HG03460 (cell line): ENCODE results near the gene TENM3.

Source experiments
- ATAC-seq: cut with Tn5 transposase; IDR thresholded peaks from one replicate; pipeline ENCODE4 v1.9.1; 2021; ENCODE audit not compliant: unreplicated experiment

The TENM3 gene

DNA sequence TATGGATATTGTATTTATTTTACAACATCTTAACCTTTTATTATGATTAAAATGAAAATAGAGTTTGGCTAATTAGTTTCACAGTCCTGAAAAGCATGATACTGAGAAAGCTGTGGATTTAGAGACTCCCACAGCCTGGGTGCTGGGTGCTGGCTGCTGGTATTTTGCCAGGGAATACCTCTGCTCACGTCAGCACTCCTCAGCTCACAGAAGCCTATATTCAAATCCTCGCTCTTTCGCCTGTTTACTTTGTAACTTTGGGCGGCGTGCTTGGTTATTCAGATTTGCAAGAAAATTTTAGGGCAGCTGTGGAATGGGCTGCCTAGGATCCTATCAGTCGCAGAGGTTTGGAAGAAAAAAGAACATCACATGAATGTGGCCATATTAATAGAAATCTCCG is 412.1 kb downstream of the TENM3 start:
- no peak for ATAC-seq

DNA sequence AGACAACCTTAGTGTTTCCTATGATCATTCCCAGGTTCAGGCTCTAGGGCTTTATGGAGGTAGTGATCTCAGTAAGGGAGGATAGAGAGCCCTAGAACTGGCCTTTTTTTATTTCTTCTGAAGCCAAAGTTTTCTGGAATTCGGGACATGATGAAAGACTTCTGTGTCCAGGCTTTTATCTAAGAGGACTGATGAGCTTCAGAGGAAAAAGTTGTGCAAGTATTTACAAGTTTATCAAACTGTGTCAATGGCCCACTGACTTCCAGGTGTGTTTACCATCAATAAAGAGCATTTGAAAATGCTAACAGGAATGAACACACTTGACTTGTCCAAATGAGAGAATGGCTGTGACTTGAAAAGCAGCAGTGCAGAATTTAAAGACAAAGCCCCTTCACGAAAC is 419.3 kb downstream of the TENM3 start:
- no peak for ATAC-seq

- no peak for ATAC-seq
Observed at GRCh38 chr4:182671231-182671630, 428.0 kb downstream of the TENM3 start.

DNA sequence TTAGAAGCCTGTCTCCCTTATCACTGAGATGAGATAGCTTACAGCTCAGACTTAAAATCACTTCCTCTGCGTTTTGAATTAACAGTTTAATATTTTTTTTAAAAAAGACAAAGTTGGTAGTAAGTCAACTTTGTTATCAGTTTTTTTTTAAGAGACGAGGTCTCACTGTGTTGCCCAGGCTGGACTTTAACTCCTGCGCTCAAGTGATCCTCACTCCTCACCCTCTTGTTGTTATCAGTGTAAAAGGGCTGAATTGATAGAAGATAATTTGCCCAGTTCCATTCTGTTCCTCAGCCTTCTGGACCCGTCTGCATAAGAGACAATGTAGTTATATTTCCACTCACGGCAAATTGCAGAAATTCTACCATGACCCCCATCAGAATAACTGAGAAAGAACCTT is 428.5 kb downstream of the TENM3 start:
- no peak for ATAC-seq

DNA sequence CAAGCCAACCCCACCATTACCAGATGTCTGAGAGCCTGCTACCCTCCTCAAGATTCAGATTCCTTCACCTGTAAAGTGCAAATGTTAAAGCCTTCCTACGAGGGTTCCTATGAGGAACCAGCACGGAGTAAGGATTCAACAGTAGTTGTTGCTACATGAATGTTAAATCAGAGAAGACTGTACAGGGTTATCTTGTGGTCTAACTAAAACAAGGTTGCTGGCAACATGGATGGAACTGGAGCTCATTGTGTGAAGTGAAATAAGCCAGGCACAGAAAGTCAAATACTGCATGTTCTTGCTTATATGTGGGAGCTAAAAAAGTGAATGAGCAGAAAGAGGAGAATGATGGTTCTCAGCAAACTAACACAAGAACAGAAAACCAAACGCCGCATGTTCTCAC is 435.4 kb downstream of the TENM3 start:
- ATAC-seq = no peak

GRCh38 chr4:182679533-182679932 is 436.3 kb downstream of the TENM3 start:
- ATAC-seq = no peak

- no peak for ATAC-seq
Observed at GRCh38 chr4:182680234-182680653, 437.0 kb downstream of the TENM3 start.

DNA sequence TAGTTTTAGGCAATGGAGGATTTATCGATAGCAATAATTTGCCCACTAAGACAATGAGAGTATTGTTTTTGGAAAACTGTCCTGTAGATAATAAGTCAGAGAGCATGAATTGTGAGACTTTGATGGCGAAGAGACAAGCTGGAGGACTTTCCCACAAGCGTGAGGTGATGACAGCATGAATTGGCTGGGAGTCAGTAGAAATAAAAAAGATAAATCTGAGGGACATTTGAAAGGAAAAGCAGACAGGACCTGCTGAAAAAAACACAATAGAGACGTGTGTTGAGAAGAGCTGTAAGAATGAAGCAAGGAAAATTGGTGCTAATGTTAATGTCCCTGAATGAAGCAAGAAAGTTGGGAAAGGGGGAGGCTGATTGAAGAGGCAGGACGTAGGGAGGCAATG is 440.5 kb downstream of the TENM3 start:
- ATAC-seq = no peak

DNA sequence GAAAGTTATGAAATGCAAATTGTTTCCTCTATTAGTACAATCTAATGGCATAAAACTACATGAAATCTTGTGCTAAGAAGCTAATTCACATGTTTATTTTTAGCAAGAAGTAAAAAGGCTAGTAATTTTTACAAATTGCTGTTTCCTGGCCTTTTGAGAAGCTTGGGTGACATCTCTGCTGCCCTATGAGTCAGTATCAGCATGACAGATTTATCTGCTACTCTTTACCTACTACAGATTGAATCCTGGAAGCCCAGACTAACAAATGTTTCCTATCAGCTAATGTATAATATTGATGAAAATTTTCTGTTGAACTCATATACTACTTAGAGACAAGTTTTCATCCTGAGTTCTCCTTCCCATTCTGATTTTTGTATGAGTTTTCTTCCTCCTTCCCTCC is 441.6 kb downstream of the TENM3 start:
- no peak for ATAC-seq

DNA sequence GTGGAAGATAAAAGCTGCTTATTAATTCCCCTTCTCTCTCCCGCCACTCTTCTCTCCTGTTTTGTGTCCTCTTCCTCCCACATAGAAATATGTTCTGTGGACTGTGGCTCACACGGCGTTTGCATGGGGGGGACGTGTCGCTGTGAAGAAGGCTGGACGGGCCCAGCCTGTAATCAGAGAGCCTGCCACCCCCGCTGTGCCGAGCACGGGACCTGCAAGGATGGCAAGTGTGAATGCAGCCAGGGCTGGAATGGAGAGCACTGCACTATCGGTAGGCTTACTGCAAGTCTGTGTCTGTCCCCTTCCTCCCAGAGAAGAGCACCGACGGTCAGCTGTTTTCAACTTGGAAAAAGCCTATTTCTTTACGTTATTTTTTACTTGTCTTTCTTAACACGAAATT is 444.9 kb downstream of the TENM3 start:
- ATAC-seq = no peak

DNA sequence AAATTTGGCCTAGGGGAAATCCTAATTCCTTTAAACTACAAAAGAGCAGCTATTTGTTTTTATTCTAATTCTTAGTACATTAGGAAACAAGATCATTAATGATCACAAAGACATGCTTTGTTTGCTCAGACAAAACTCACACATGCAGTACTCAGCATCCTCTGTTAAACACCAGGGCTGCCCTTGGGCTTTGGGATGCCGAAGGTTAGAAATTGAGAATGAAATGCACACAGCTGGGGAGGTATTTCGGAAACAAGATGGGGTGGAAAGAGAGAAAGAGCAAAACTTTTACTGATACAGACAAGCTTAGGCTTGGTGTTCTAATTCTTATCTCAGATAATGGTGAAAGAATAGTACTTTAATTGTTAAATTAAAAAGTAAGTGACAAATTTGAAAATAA is 451.3 kb downstream of the TENM3 start:
- ATAC-seq = no peak

GRCh38 chr4:182695009-182695408 is 451.8 kb downstream of the TENM3 start:
- ATAC-seq = no peak

DNA sequence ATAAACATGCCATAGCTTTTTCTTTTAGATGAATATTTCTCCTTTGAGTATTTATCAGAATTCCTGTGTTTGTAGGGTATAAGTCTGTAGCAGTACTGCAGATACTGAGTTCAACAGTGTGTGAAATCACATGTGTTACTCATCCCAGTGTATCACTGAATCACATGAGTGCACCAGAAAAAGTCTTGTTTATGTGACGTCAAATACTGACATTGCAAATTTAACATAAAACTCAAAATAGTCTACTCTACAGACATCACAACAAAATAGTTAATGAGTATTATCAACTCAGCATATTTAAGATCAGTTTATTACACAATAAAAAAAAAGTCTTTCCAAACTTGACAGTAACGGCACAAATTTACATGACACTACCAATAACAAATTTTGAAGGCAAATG is 452.6 kb downstream of the TENM3 start:
- ATAC-seq = no peak

DNA sequence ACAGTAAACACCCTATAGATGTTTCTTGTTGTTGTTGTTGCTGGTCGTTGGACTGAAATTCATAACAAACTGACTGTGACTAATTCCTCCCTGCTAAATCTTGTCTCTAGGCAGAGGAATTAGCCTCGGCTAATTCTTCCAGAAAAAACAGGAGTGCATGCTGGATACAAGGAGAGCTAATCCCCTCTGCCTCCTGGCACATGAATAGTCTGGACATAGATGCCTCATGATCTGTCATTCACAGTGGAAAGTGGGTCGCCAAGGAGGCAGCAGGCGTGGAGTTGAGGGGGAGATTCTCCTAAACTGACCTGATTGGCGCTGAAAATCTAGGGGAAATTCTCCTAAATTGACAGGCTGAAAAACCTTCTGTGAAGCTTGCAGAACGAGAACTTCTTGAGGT is 453.9 kb downstream of the TENM3 start:
- no peak for ATAC-seq

DNA sequence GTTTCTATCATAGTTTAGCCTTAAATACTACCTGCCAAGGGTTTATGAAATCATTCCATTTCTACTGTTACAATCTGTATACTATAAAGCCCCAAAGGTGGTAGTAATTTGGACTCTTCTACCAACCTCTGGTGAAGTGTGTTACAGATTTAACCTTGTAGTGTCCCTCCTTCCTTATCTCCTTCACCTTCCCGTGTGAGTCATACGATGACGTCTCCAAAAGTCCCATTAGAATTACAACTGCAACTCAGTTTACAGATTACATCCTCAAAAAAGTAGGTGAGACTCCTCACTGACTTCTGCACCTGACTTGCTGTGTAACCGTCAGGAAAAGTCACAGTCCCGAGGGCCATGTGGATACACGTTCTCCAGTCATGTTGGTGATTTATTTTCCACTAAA is 455.0 kb downstream of the TENM3 start:
- ATAC-seq = no peak

DNA sequence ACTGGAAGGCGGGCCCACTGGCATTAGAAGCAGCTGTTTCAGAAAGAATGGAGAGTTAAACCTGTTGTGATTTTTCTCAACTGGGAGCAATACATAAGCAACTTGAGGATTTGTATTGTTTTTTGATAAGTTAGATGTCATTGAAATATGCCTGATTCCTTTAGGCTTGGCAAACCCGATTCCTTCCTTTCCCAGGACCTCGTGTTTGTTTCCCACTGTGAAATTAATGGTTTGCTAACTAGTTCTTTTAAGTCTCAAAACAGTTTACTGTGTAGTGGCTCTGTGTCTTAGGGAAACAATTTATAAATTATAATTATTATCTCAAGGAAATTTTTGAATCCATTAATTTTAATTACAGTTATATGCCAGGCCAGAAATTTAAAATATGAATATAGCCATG is 456.0 kb downstream of the TENM3 start:
- ATAC-seq = no peak

DNA sequence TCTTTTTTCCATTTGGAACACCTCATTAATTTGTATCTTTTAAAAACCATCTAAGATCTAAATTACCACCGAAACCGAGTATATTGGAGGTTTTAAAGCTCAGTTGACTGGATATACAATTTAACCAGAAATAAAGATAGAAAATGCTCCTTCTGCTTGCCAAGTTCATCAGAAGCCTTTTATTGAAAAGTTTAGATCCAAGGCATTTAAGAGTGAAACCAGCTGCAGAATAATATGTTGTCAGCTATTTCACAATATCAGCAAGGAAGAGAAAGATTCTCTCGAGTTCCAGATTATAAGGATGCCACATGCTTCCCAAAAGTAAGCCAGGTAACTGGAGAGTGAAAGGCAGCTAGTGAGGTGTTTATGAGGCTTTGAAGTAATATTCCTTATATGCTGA is 456.6 kb downstream of the TENM3 start:
- ATAC-seq = no peak

DNA sequence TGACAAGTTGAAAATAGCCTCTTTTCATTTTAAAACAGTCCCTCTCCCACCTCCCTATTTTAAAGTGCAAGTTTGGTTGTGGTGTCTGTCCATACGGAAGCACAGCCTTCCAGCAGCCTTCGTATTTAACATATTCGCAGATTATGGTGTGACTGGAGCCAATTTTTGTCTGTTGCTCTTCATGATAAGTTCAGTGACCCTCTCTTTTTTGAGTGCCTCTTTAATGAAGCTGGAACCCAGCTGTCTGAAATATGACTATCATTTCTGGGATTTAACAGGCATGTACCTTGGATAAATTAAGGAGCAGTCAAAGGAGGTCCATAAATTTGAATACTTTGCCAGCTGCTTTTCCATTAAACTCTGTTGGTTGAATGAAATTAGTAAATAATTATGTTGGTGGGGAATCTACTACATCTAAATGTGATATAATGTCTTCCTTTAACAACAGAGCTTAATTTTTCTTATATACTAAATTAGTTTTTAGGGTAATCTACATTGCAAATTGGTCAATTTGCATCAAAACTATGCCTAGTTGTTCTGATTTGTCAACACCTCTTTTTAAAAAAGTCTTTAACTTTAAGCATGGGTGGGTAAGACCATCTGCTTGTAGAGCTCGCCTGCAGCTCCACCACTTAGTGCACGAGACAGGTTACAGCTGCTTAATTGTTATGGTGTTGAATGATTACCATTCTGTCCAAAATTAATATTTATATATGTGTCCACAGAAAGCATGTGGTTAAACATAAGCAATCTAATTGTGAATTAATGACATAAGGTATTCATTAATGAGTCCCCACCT is 457.4 kb downstream of the TENM3 start:
- no peak for ATAC-seq

DNA sequence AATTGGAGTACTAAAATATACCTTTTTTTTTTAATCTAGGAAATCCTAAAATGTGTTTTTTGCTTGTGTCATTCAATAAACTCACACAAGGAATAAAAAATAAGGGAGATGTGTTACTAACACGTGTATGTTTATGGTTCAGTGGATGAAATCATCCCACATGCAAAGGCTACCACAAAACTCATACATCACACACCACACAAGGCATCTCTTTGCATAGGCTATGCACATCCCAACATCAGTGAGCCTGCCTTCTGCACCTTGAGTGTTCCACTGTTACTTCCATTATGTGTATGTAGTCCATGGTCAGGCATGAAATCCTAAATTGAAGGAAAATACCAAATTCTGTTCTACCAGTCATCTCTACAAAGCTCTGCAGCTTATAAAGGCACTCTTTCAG is 460.9 kb downstream of the TENM3 start:
- no peak for ATAC-seq

DNA sequence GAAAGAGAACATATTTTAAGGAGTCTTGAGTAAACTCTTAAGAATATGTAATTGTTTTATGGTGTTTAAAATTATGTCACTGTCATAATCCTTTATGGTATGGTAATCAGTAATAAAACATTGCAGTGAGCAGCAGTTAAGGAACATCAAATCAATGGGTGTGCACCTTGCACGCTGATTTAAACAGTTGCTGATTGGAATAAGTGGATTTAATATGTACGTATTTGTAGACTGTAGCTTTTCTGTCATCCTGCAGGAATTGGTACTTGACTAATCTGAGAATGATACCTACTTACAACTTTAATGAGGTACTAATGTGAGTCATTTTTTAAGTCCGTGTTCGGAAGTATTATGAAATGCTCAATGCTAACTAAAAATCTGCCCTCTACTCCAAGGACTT is 461.7 kb downstream of the TENM3 start:
- ATAC-seq = no peak

GRCh38 chr4:182705389-182705788 is 462.2 kb downstream of the TENM3 start:
- ATAC-seq = no peak

DNA sequence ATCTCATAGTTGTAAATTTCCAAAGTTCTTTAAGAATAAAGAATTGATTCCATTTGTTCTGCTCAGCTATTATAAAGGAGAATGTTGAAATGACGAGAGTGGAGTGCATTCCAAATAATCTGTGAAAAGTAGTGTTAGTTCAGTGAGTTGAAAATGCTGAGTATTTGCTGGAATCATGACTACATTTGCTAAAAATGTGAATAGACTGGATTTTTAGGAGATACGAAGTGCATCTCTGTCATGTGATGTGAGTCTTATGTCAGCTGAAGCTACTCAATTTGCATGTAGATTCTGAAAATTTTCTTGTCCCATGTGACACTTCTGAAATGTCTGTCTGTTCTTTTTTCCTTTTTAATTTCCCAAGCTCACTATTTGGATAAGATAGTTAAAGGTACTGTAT is 468.0 kb downstream of the TENM3 start:
- ATAC-seq = no peak

- no peak for ATAC-seq
Observed at GRCh38 chr4:182715548-182715947, 472.3 kb downstream of the TENM3 start.
